OCI-LY1 (cell line): ENCODE data around the gene MTRFR.

ENCODE experiments used
- H2AFZ ChIP-seq: fragments of 200-600 bp; sonication (generic), shearing (Covaris generic); 2 replicates; pipeline ENCODE4 v1.6.0; 2014; ENCODE audit warnings: antibody characterized with exemption, mild to moderate bottlenecking, low read length
- H3F3A ChIP-seq: fragments of 200-600 bp; sonication (generic), shearing (Covaris generic); 2 replicates; pipeline ENCODE4 v1.6.0; 2014; ENCODE audit warnings: mild to moderate bottlenecking, antibody characterized with exemption, low read length, moderate library complexity; ENCODE audit not compliant: insufficient read depth
- H3K27ac ChIP-seq: fragments of 200-600 bp; sonication (generic); 2 replicates; pipeline ENCODE4 v1.5.1; 2014; ENCODE audit warnings: low read length, mixed run types, mild to moderate bottlenecking, low read depth; ENCODE audit not compliant: poor library complexity, severe bottlenecking
- H3K27me3 ChIP-seq: fragments of 200-600 bp; sonication (generic); 2 replicates; pipeline ENCODE4 v1.6.0; 2014; ENCODE audit warnings: antibody characterized with exemption, mild to moderate bottlenecking, low read length, moderate library complexity; ENCODE audit not compliant: insufficient read depth
- H3K36me3 ChIP-seq: fragments of 200-600 bp; sonication (generic); 2 replicates; pipeline ENCODE4 v1.6.1; 2014; ENCODE audit warnings: mild to moderate bottlenecking, antibody characterized with exemption, low read length, moderate library complexity, mixed read lengths; ENCODE audit not compliant: insufficient read depth
- H3K4me1 ChIP-seq: fragments of 200-600 bp; sonication (generic); 2 replicates; pipeline ENCODE4 v1.5.1; 2014; ENCODE audit warnings: mild to moderate bottlenecking, low read length, moderate library complexity; ENCODE audit not compliant: insufficient read depth, severe bottlenecking
- H3K4me2 ChIP-seq: fragments of 200-600 bp; sonication (generic), shearing (Covaris generic); 2 replicates; pipeline ENCODE4 v1.6.1; 2014; ENCODE audit warnings: low read length
- H3K4me3 ChIP-seq: fragments of 200-600 bp; sonication (generic); 2 replicates; pipeline ENCODE4 v1.5.1; 2014; ENCODE audit warnings: low read length, low read depth, mild to moderate bottlenecking, mixed read lengths; ENCODE audit not compliant: poor library complexity, severe bottlenecking
- H3K79me2 ChIP-seq: fragments of 200-600 bp; shearing (Covaris generic); 2 replicates; pipeline ENCODE4 v1.6.1; 2016; ENCODE audit warnings: mixed run types, low read length, mixed read lengths; ENCODE audit not compliant: insufficient read depth
- H3K9ac ChIP-seq: fragments of 200-600 bp; sonication (generic), shearing (Covaris generic); 2 replicates; pipeline ENCODE4 v1.6.1; 2014; ENCODE audit warnings: mild to moderate bottlenecking, low read length, mixed read lengths
- H3K9me2 ChIP-seq: fragments of 200-600 bp; sonication (generic), shearing (Covaris generic); 2 replicates; pipeline ENCODE4 v1.6.1; 2014; ENCODE audit warnings: low read depth, mild to moderate bottlenecking, low read length, mixed read lengths
- H3K9me3 ChIP-seq: fragments of 200-600 bp; shearing (Covaris generic); 2 replicates; pipeline ENCODE4 v1.6.1; 2014; ENCODE audit warnings: low read length, mixed read lengths
- H4K20me1 ChIP-seq: fragments of 200-600 bp; sonication (generic), shearing (Covaris generic); 2 replicates; pipeline ENCODE4 v1.6.0; 2016; ENCODE audit warnings: mild to moderate bottlenecking, low read length; ENCODE audit not compliant: insufficient read depth
- CTCF ChIP-seq: fragments of 200-600 bp; sonication (generic), shearing (Covaris generic); IDR thresholded peaks from 2 replicates; pipeline ENCODE4 v1.5.1; 2017; ENCODE audit warnings: mild to moderate bottlenecking, antibody characterized with exemption, low read length, moderate library complexity, mixed read lengths
- EZH2 ChIP-seq: fragments of 200-600 bp; sonication (generic), shearing (Covaris generic); IDR thresholded peaks from 2 replicates; pipeline ENCODE4 v1.8.0; 2017; ENCODE audit warnings: borderline replicate concordance, mixed run types, mild to moderate bottlenecking, antibody characterized with exemption, low read length, moderate library complexity, mixed read lengths

MTRFR gene

GRCh38 chr12:123232807-123233504, at the start of gene MTRFR, which contains the start of gene MPHOSPH9:
Gene MTRFR, plus strand, starts transcription at chr12:123233436. Its CDS starts 20,239 bp downstream, at chr12:123253675.
Gene MPHOSPH9, minus strand, starts transcription at chr12:123233141. Its CDS starts 2,777 bp downstream, at chr12:123230364.
- Histone ChIP-seq H3K4me1 (peaks cover 71% of the 10 kb centered on the region), H3K79me2 (peaks cover 64% of the 10 kb centered on the region), H3F3A (peaks cover 6% of the 10 kb centered on the region; the same call in 1 of the 2 replicates), H3K27me3 (no peaks in the 10 kb centered on the region), H3K27ac (peak within 1 kb of the TSS; percentile 75), H3K9me2 (no peaks in the 10 kb centered on the region), H4K20me1 (no peaks in the 10 kb centered on the region), H2AFZ (no peak within 1 kb of the TSS), H3K4me2 (peak within 1 kb of the TSS; percentile 94), H3K4me3 (peak within 1 kb of the TSS; percentile 88), H3K9ac (peak within 1 kb of the TSS; percentile 90), H3K36me3 (peaks cover 46% of the 10 kb centered on the region), H3K9me3 (no peaks in the 10 kb centered on the region)
- no peak for TF ChIP-seq EZH2
- TF ChIP-seq CTCF: no peak

- H3K9me2 ChIP-seq: no peaks in the 10 kb centered on the region
- TF ChIP-seq EZH2: no peak
- no peak for TF ChIP-seq CTCF
- H3F3A ChIP-seq: no peaks in the 10 kb centered on the region
- H2AFZ ChIP-seq: no peak overlapping the region
- H3K9ac ChIP-seq: no peak overlapping the region
- H3K36me3 ChIP-seq: peaks cover 84% of the 10 kb centered on the region
- H4K20me1 ChIP-seq: no peaks in the 10 kb centered on the region
- no peak overlapping the region for H3K4me2 ChIP-seq
- no peaks in the 10 kb centered on the region for H3K4me1 ChIP-seq
- H3K9me3 ChIP-seq: no peaks in the 10 kb centered on the region
- H3K4me3 ChIP-seq: no peak overlapping the region
- H3K79me2 ChIP-seq: no peaks in the 10 kb centered on the region
- no peaks in the 10 kb centered on the region for H3K27me3 ChIP-seq
- H3K27ac ChIP-seq: no peak overlapping the region
Observed at GRCh38 chr12:123187637-123188036, 45.6 kb upstream of the MTRFR start.

- H2AFZ ChIP-seq: no peak overlapping the region
- H3K4me2 ChIP-seq: no peak overlapping the region
- H3K9me2 ChIP-seq: no peaks in the 10 kb centered on the region
- H3K36me3 ChIP-seq: peaks cover 86% of the 10 kb centered on the region
- no peaks in the 10 kb centered on the region for H3K9me3 ChIP-seq
- H3K79me2 ChIP-seq: no peaks in the 10 kb centered on the region
- no peaks in the 10 kb centered on the region for H4K20me1 ChIP-seq
- no peak for TF ChIP-seq CTCF
- no peak for TF ChIP-seq EZH2
- no peak overlapping the region for H3K27ac ChIP-seq
- no peak overlapping the region for H3K9ac ChIP-seq
- H3F3A ChIP-seq: no peaks in the 10 kb centered on the region
- H3K27me3 ChIP-seq: no peaks in the 10 kb centered on the region
- H3K4me1 ChIP-seq: no peaks in the 10 kb centered on the region
- H3K4me3 ChIP-seq: no peak overlapping the region
Observed at GRCh38 chr12:123199936-123200335, 33.3 kb upstream of the MTRFR start.
